T-helper 1 cell treated with Interleukin-12 subunit alpha and Interleukin-12 subunit beta and Interleukin-4 antibody, amounts not matched to agents 30 μg/mL and 1 μg/mL, for 36 hours (primary cell): ENCODE measurements around the gene G6PC2.

Source experiments
- H3K27ac Mint-ChIP-seq: one replicate; pipeline ENCODE4 v1.8.0; 2021; ENCODE audit warnings: mild to moderate bottlenecking, mixed read lengths
- H3K27me3 Mint-ChIP-seq: one replicate; pipeline ENCODE4 v1.8.0; 2021; ENCODE audit warnings: low read depth, mixed read lengths
- H3K36me3 Mint-ChIP-seq: one replicate; pipeline ENCODE4 v1.8.0; 2021; ENCODE audit warnings: low read depth, mixed read lengths
- H3K4me1 Mint-ChIP-seq: one replicate; pipeline ENCODE4 v1.8.0; 2021; ENCODE audit warnings: low read depth, mixed read lengths
- H3K4me3 Mint-ChIP-seq: one replicate; pipeline ENCODE4 v1.8.0; 2021; ENCODE audit warnings: mild to moderate bottlenecking, moderate library complexity, mixed read lengths
- H3K9me3 Mint-ChIP-seq: one replicate; pipeline ENCODE4 v1.8.0; 2021; ENCODE audit warnings: mixed read lengths

The G6PC2 gene

DNA sequence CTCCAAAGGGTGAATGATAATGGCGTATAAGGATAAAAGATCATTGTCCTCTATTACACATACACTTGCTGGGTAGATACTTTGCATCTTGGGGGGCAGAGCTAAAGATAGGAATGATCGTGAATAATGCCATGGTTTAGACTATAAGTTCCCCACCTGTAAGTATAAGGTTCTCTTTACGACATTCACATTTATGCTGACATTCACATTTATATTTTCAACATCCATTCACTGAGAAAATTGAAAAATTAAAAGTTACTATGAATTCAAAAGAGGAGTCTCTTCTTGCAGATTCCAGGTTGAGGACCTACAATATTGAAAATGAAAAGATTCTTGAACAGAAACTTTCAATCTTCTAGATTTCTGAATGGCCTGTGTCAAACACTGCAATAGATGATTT is 8.8 kb upstream of the G6PC2 start:
- peaks cover 11% of the 10 kb centered on the region for H3K36me3 Mint-ChIP-seq
- no peak overlapping the region for H3K27ac Mint-ChIP-seq
- no peaks in the 10 kb centered on the region for H3K9me3 Mint-ChIP-seq
- peaks cover 13% of the 10 kb centered on the region for H3K4me1 Mint-ChIP-seq
- H3K27me3 Mint-ChIP-seq, result peaks cover 46% of the 10 kb centered on the region
- H3K4me3 Mint-ChIP-seq, result no peak overlapping the region

DNA sequence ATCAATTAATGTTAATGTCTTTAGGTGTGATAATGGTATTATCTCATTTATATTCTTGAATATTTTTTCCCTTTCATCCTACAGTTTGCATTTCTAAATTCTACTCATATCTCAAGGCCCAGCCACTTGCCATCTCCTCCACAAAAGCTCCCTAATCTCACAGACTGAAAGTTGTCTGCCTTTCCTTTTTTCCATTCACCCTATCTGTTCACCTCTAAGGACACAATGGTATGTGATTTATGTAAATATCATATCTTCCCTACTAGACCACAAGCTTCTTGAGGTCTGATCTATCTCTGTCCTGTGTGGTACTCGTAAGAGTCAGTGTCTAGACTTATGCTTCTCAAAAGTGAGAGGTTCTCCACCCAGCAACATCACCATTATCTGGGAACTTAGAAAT is 7.0 kb upstream of the G6PC2 start:
- Mint-ChIP-seq H3K9me3 (no peaks in the 10 kb centered on the region), H3K27me3 (peaks cover 48% of the 10 kb centered on the region), H3K27ac (no peak overlapping the region), H3K4me1 (peaks cover 9% of the 10 kb centered on the region), H3K4me3 (no peak overlapping the region), H3K36me3 (peaks cover 2% of the 10 kb centered on the region)

GRCh38 chr2:168894720-168895119 is 6.4 kb upstream of the G6PC2 start:
- Mint-ChIP-seq H3K4me3 (no peak overlapping the region), H3K27me3 (peaks cover 55% of the 10 kb centered on the region), H3K4me1 (peaks cover 8% of the 10 kb centered on the region), H3K9me3 (no peaks in the 10 kb centered on the region), H3K27ac (no peak overlapping the region), H3K36me3 (peaks cover 1% of the 10 kb centered on the region)

DNA sequence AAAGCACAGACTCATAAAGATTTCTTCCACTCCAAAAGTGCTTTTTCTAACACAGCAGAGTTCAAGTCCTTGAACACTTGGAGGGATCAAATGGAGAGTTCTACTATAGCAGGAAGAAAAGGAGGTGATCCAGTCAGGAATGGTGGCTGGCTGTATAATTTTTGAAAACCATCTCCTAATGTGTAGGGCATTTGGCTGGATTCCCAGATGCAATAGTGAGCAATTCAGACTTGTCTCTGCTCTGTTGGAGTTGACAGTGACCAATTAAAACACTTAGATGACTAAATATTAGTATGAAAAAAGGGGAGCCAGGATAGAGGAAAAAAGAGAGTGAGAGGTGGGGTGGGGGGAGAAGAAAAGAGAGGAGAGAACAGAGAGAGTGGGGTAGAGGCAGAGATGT is 5.3 kb upstream of the G6PC2 start:
- peaks cover 1% of the 10 kb centered on the region for H3K4me1 Mint-ChIP-seq
- no peaks in the 10 kb centered on the region for H3K9me3 Mint-ChIP-seq
- no peaks in the 10 kb centered on the region for H3K36me3 Mint-ChIP-seq
- no peak overlapping the region for H3K4me3 Mint-ChIP-seq
- peaks cover 65% of the 10 kb centered on the region for H3K27me3 Mint-ChIP-seq
- no peak overlapping the region for H3K27ac Mint-ChIP-seq

DNA sequence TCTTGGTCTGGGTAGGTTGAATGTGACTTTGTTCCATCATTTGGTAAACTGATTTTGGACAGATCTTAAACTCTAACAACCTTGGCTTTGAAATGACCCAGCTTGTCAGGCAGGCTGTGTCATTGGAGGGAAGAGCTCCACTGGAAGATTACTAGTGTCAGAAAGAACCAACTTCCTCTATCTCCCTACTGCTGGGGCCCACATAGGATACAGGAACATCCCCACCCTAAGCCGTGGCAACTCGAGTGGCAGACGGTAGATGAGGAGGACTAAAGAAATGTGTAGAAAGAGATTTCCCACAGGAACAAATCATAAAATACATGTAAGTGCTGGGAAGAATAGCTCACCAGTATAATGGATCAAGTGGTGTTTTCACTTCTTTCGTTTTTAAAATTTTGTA is 4.3 kb upstream of the G6PC2 start:
- H3K4me3 Mint-ChIP-seq, result no peak overlapping the region
- H3K4me1 Mint-ChIP-seq, result no peaks in the 10 kb centered on the region

DNA sequence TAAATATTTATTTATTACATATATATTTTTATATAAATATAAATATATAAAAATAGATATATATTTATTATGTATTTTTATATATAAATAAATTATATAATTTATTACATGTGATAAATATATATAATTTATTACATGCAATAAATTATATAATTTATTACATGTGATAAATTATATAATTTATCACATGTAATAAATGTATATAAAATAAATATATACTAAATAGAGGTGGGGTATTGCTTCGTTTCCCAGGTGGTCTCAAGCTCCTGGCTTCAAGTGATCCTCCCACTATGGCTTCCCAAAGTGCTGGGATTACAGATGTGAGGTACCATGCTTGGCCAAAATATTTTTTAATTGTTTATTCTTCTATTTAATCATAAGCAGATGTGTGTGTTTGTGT is 3.6 kb upstream of the G6PC2 start:
- no peaks in the 10 kb centered on the region for H3K4me1 Mint-ChIP-seq
- H3K4me3 Mint-ChIP-seq, result no peak overlapping the region
- no peaks in the 10 kb centered on the region for H3K36me3 Mint-ChIP-seq
- no peaks in the 10 kb centered on the region for H3K9me3 Mint-ChIP-seq
- peaks cover 64% of the 10 kb centered on the region for H3K27me3 Mint-ChIP-seq
- H3K27ac Mint-ChIP-seq, result no peak overlapping the region

More for the DNA sequence above, 4.3 kb upstream of the G6PC2 start:
- Mint-ChIP-seq H3K9me3 (no peaks in the 10 kb centered on the region), H3K27ac (no peak overlapping the region), H3K27me3 (peaks cover 68% of the 10 kb centered on the region), H3K36me3 (no peaks in the 10 kb centered on the region)

- no peak overlapping the region for H3K27ac Mint-ChIP-seq
- H3K9me3 Mint-ChIP-seq, result no peaks in the 10 kb centered on the region
- peaks cover 70% of the 10 kb centered on the region for H3K27me3 Mint-ChIP-seq
Observed at GRCh38 chr2:168903888-168904287, 2.8 kb downstream of the G6PC2 start.

GRCh38 chr2:168904358-168904757 is 3.3 kb downstream of the G6PC2 start:
- Mint-ChIP-seq H3K4me1 (no peaks in the 10 kb centered on the region), H3K27ac (no peak overlapping the region), H3K36me3 (no peaks in the 10 kb centered on the region), H3K27me3 (peaks cover 65% of the 10 kb centered on the region), H3K9me3 (no peaks in the 10 kb centered on the region), H3K4me3 (no peak overlapping the region)

More at GRCh38 chr2:168903888-168904287, 2.8 kb downstream of the G6PC2 start:
- Mint-ChIP-seq H3K4me3 (no peak overlapping the region), H3K4me1 (no peaks in the 10 kb centered on the region), H3K36me3 (no peaks in the 10 kb centered on the region)

DNA sequence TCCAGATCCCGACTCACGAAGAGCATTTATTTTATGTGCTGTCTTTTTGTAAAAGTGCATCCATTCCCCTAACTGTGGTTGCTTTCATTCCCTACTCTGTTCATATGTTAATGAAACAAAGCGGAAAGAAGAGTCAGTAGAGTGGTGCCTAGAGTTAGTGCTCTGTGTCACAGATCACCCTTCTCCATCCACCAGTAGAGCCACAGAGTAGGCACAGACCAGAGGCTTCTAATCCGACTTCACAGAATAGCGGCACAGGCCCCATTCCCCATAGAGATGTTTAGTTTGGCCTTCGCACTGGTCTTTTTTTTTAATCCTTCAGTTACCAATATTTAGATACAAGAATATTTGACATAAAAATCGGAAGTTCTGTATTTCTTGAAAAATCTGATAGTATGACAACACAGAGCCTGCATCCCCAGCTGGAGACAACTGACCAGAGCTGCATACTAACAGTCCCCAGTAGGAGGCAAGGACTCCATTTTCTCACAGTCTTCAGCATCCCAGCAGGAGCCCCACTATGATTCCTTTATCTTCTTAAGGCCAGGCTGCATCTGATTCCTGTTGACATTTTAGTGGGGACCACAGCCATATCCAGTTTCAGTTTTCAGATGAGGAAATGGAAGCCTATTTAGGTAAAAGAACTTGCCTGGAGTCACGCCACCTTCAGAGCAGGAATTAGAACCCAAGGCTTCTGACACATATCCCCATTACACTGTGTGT is 7.0 kb downstream of the G6PC2 start:
- H3K36me3 Mint-ChIP-seq, result no peaks in the 10 kb centered on the region

DNA sequence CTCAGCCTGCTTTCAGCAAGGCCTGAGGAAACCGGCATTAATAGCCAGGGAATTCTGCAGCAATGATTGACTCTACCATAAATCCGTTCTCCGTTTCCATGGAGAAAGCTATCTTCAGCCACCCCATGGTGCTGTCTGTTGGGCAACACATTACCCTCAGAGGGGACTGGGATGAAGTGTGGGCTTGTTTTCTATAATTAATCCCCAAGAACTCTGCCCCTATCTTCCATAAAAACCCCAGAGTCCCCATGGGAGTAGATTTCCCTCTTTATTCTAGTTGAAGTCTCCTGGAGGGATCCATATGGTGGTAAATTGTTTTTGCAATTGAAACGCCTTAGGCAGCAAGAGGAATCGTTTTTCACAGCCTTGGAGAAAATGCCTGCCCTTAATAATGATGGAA is 9.2 kb downstream of the G6PC2 start:
- H3K27ac Mint-ChIP-seq, result no peak overlapping the region
- H3K9me3 Mint-ChIP-seq, result no peaks in the 10 kb centered on the region
- peaks cover 4% of the 10 kb centered on the region for H3K4me1 Mint-ChIP-seq
- peaks cover 57% of the 10 kb centered on the region for H3K27me3 Mint-ChIP-seq
- H3K4me3 Mint-ChIP-seq, result no peak overlapping the region
- H3K36me3 Mint-ChIP-seq, result no peaks in the 10 kb centered on the region

More for the DNA sequence above, 7.0 kb downstream of the G6PC2 start:
- no peak overlapping the region for H3K27ac Mint-ChIP-seq
- H3K4me3 Mint-ChIP-seq, result no peak overlapping the region
- H3K4me1 Mint-ChIP-seq, result peaks cover 4% of the 10 kb centered on the region
- peaks cover 59% of the 10 kb centered on the region for H3K27me3 Mint-ChIP-seq
- H3K9me3 Mint-ChIP-seq, result no peaks in the 10 kb centered on the region

DNA sequence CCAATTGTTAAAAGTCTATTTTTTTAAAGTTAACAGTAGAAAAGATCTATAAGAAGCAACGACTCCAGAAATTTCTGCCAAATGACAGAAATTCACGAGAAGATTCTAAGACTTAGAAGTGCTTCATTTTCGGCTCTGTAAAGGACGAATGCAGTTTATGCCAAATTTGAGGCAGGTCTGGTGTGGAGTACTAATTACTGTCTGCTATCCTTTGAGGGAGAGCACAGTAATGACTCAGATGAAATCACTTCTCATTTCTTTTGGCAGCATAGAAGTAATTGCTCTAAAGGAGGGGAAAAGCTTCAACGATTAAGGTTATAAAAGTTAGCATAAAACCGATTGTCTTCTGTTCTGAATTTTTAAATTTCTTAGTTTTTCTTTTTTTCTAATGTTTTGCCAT is 11.4 kb downstream of the G6PC2 start:
- H3K4me3 Mint-ChIP-seq, result no peak overlapping the region
- H3K9me3 Mint-ChIP-seq, result no peaks in the 10 kb centered on the region
- peaks cover 40% of the 10 kb centered on the region for H3K27me3 Mint-ChIP-seq
- no peak overlapping the region for H3K27ac Mint-ChIP-seq
- peaks cover 4% of the 10 kb centered on the region for H3K4me1 Mint-ChIP-seq
- no peaks in the 10 kb centered on the region for H3K36me3 Mint-ChIP-seq

DNA sequence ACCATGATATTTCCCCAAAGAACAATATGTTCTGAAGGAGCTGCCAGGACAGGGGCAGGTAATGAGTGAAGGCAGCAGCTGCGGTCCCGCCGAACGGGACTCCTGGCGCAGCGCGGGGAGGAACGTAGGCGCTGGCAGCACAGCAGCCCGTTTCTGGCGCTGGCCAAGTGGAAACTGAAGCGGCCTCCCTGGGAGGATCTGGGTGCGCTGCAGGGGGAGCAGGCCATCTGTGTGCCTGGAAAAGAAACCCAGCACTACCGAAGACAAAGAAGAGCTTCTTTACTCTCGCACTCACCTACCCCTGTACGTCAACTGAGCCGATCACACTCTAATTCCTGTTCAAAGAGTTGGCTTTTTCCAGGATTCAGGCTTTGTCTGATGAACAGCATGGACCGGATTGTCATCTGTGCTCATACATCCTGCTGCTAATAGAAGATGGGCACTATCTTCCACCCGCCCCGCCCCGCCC is 11.8 kb downstream of the G6PC2 start:
- H3K36me3 Mint-ChIP-seq, result no peaks in the 10 kb centered on the region
- no peak overlapping the region for H3K4me3 Mint-ChIP-seq
- H3K4me1 Mint-ChIP-seq, result peaks cover 4% of the 10 kb centered on the region
- peaks cover 36% of the 10 kb centered on the region for H3K27me3 Mint-ChIP-seq
- H3K27ac Mint-ChIP-seq, result no peak overlapping the region
- no peaks in the 10 kb centered on the region for H3K9me3 Mint-ChIP-seq

DNA sequence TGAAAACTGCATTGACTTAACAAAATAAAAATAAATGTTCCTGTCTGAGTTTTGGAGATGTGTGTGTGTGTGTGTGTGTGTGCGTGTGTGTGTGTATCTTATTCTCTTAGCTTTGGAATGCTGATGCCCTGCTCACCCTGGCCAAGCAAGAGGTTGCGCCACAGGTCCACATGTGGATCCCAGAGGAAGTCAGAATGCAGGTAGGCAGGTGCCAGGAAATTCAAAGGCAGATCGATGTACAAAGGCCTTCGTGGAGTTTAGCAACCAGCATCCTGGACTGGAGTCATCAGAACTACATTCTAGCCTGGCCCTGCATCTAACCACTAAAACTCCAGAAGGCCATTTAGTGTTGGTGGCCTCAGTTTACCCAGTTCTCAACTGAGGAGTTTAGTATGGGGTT is 12.4 kb downstream of the G6PC2 start:
- Mint-ChIP-seq H3K27me3 (peaks cover 39% of the 10 kb centered on the region), H3K9me3 (no peaks in the 10 kb centered on the region), H3K4me1 (peaks cover 4% of the 10 kb centered on the region), H3K4me3 (no peak overlapping the region), H3K36me3 (no peaks in the 10 kb centered on the region), H3K27ac (no peak overlapping the region)

GRCh38 chr2:168915441-168916330 is 14.6 kb downstream of the G6PC2 start:
- H3K4me3 Mint-ChIP-seq, result no peak overlapping the region
- peaks cover 4% of the 10 kb centered on the region for H3K4me1 Mint-ChIP-seq
- no peaks in the 10 kb centered on the region for H3K9me3 Mint-ChIP-seq
- H3K27me3 Mint-ChIP-seq, result peaks cover 45% of the 10 kb centered on the region
- H3K27ac Mint-ChIP-seq, result no peak overlapping the region
- H3K36me3 Mint-ChIP-seq, result no peaks in the 10 kb centered on the region

- Mint-ChIP-seq H3K9me3 (no peaks in the 10 kb centered on the region), H3K4me1 (peaks cover 4% of the 10 kb centered on the region), H3K27me3 (peaks cover 45% of the 10 kb centered on the region)
Observed at GRCh38 chr2:168916331-168916675, 15.2 kb downstream of the G6PC2 start.

More at GRCh38 chr2:168916331-168916675, 15.2 kb downstream of the G6PC2 start:
- no peak overlapping the region for H3K4me3 Mint-ChIP-seq
- no peaks in the 10 kb centered on the region for H3K36me3 Mint-ChIP-seq
- H3K27ac Mint-ChIP-seq, result no peak overlapping the region
